Lower leg skin (tissue), 4 donors: Measurements from ENCODE around the gene DDX51. TPM values are rescaled to one million over a fixed set of nuclear protein-coding genes. Genes with fewer than 3 reads are reported as not detected.

Experiments used
- DNase-seq, 2 donors: peaks; one replicate each; pipeline ENCODE4 v3.0.0-alpha.2; 2019; ENCODE audit warnings: low spot score in 2 of 2
- H3K4me3 ChIP-seq: fragments of 200-600 bp; sonication (generic); 2 replicates; pipeline ENCODE4 v1.5.1; 2017; ENCODE audit warnings: mild to moderate bottlenecking, low read depth; ENCODE audit not compliant: poor library complexity, severe bottlenecking
- POLR2A ChIP-seq, 2 donors: fragments of 450-650 bp; IDR thresholded peaks; one replicate each; pipeline ENCODE4 v1.6.1; 2016 to 2017; ENCODE audit warnings: antibody characterized with exemption in 2 of 2, mild to moderate bottlenecking in 1 of 2, moderate library complexity in 1 of 2
- WGBS, 2 donors: methylation state at CpG; one replicate each; pipeline ENCODE4 v1.1.5; 2018; 5-methylcytosine and 5-hydroxymethylcytosine counted together
- intact Hi-C: fragments of 100-400 bp; cut with DNase I; formaldehyde crosslinking; loops from one replicate; pipeline ENCODE4 v1.15.0; 2023; ENCODE audit warnings: low total_unique reads
- total RNA-seq, 4 donors: library from RNA; depleted of rRNA; stranded (reverse); fragments of >200 nt; gene quantifications; one replicate each; pipeline ENCODE4 v1.1.0, GENCODE V29; 2016
- TF ChIP-seq, protein P1 (sequence below), 3 donors: fragments of 450-650 bp; IDR thresholded peaks; one replicate each; pipeline ENCODE4 v1.5.1; 2016; ENCODE audit warnings: antibody characterized with exemption in 3 of 3, mild to moderate bottlenecking in 3 of 3, moderate library complexity in 2 of 3

DDX51 gene
- total RNA-seq, 4 donors from 2014 or later = 11.1 to 31.8 (median 19.2) TPM

GRCh38 chr12:132158677-132159554, 14.8 kb upstream of the DDX51 start:
- intact Hi-C loops = loop anchor here (10.0 kb wide), 1 partner anchor 446 kb away; no protein-coding TSS in a partner anchor
- no peak overlapping the region for H3K4me3 ChIP-seq
- 79 to 86% methylated on average over 34 to 35 of the region's 37 CpGs for WGBS, 2 donors
- TF ChIP-seq, protein P1, sequence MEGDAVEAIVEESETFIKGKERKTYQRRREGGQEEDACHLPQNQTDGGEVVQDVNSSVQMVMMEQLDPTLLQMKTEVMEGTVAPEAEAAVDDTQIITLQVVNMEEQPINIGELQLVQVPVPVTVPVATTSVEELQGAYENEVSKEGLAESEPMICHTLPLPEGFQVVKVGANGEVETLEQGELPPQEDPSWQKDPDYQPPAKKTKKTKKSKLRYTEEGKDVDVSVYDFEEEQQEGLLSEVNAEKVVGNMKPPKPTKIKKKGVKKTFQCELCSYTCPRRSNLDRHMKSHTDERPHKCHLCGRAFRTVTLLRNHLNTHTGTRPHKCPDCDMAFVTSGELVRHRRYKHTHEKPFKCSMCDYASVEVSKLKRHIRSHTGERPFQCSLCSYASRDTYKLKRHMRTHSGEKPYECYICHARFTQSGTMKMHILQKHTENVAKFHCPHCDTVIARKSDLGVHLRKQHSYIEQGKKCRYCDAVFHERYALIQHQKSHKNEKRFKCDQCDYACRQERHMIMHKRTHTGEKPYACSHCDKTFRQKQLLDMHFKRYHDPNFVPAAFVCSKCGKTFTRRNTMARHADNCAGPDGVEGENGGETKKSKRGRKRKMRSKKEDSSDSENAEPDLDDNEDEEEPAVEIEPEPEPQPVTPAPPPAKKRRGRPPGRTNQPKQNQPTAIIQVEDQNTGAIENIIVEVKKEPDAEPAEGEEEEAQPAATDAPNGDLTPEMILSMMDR (IDR thresholded peaks at IDR 0.05) = no peak
- no peak for TF ChIP-seq POLR2A (IDR thresholded peaks at IDR 0.05)
- no peak for DNase-seq

DNA sequence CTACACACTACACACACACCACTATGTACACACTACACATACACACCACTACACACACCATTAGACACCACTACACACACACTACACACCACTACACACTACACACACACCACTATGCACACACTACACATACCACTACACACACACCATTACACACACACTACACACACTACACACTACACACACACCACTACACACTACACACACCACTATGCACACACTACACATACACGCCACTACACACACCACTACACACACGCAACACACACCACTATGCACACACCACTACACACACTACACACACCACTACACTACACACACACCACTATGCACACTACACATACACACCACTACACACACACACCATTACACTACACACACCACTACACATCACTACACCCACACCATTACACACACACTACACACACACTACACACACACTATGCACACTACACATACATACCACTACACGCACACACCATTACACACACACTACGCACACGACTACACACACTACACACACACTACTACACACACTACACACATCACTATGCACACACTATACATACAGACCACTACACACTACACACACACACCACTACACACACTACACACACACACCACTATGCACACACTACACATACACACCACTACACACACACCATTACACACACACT, 13.8 kb upstream of the DDX51 start:
- 94 to 95% methylated on average over 5 of the region's 5 CpGs for WGBS, 2 donors

DNA sequence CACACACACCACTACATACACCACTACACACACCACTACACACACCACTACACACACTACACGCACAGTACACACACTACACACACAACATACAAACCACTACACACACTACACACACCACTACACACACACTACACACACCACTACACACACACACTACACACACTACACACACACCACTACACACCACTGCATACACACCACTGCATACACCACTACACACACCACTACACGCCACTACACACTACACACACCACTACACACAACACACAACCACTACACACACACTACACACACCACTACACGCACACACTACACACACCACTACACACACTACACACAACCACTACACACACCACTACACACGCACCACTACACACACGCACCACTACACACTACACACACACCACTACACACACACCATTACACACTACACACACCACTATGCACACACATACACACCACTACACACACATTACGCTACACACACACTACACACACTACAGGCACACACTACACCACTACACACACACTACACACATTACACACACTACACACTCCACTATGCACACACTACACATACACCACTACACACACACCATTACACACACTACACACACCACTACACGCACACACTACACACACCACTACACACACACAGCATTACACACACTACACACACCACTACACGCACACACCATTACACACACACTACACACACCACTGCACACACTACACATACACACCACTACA, 12.6 kb upstream of the DDX51 start:
- intact Hi-C loops = loop anchor here (10.0 kb wide), 1 partner anchor 448 kb away; no protein-coding TSS in a partner anchor
- 87 to 90% methylated on average over 8 of the region's 8 CpGs for WGBS, 2 donors
- DNase-seq = no peak
- no peak overlapping the region for H3K4me3 ChIP-seq
- TF ChIP-seq POLR2A (IDR thresholded peaks at IDR 0.05) = no peak
- TF ChIP-seq, protein P1 (IDR thresholded peaks at IDR 0.05) = no peak

More for the DNA sequence above, 13.8 kb upstream of the DDX51 start:
- no peak overlapping the region for H3K4me3 ChIP-seq
- no peak for DNase-seq
- TF ChIP-seq POLR2A (IDR thresholded peaks at IDR 0.05) = no peak
- TF ChIP-seq, protein P1 (IDR thresholded peaks at IDR 0.05) = no peak
- intact Hi-C loops = loop anchor here (10.0 kb wide), 1 partner anchor 447 kb away; no protein-coding TSS in a partner anchor

GRCh38 chr12:132155771-132156572, 11.9 kb upstream of the DDX51 start:
- DNase-seq = no peak
- intact Hi-C loops = loop anchor here (10.0 kb wide), 1 partner anchor 449 kb away; no protein-coding TSS in a partner anchor
- TF ChIP-seq, protein P1 (IDR thresholded peaks at IDR 0.05) = no peak
- TF ChIP-seq POLR2A (IDR thresholded peaks at IDR 0.05) = no peak
- no peak overlapping the region for H3K4me3 ChIP-seq
- 95 to 96% methylated on average over 10 of the region's 10 CpGs for WGBS, 2 donors
